SK-N-MC (cell line): ENCODE data around the gene CDKN1A.

Experiments used
- EZH2 ChIP-seq: fragments of 200-600 bp; sonication (generic); IDR thresholded peaks from one replicate; pipeline ENCODE4 v1.6.1; 2017; ENCODE audit warnings: antibody characterized with exemption
- POLR2AphosphoS5 ChIP-seq: IDR thresholded peaks from 2 replicates; pipeline ENCODE4 v1.6.1; 2012; ENCODE audit warnings: mild to moderate bottlenecking, low read depth, low read length, borderline replicate concordance

DNA sequence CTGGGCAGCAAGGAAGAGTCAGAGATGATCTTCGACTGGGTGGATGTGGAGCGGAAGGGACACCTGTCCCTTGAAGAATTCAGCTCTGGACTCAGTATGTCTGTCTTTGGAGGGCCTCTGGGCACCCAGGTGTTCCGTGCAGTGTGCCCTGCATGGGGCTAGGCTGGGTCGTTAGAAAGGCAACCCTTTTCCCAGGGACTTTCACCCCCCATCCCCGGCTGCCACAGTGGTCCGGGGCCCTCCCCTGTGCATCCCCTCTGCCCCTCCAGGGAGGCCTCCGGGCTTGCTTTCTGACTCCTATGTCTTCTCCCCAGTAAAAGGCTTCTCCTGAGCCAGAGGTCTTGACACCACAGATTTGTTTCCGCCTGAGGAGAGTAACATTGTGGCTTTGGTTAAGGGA, 35.3 kb downstream of the CDKN1A start:
- TF ChIP-seq POLR2AphosphoS5 = no peak
- no peak for TF ChIP-seq EZH2
